Body of pancreas (tissue), 4 donors: ENCODE measurements around the gene LYST.

Experiments
- POLR2A ChIP-seq, 3 donors: fragments of 450-650 bp; IDR thresholded peaks; one replicate each; pipeline ENCODE4 v1.6.1; 2016; ENCODE audit warnings: antibody characterized with exemption in 3 of 3, mild to moderate bottlenecking in 2 of 3
- TF ChIP-seq, protein P1 (sequence below), 7 experiments: fragments of 450-650 bp in 4 of 7; fragments of 200-600 bp in 3 of 7; sonication (generic) in 3 of 7; IDR thresholded peaks; one replicate each; pipeline ENCODE4 v1.5.1; 2016 to 2019; ENCODE audit warnings: antibody characterized with exemption in 7 of 7

DNA sequence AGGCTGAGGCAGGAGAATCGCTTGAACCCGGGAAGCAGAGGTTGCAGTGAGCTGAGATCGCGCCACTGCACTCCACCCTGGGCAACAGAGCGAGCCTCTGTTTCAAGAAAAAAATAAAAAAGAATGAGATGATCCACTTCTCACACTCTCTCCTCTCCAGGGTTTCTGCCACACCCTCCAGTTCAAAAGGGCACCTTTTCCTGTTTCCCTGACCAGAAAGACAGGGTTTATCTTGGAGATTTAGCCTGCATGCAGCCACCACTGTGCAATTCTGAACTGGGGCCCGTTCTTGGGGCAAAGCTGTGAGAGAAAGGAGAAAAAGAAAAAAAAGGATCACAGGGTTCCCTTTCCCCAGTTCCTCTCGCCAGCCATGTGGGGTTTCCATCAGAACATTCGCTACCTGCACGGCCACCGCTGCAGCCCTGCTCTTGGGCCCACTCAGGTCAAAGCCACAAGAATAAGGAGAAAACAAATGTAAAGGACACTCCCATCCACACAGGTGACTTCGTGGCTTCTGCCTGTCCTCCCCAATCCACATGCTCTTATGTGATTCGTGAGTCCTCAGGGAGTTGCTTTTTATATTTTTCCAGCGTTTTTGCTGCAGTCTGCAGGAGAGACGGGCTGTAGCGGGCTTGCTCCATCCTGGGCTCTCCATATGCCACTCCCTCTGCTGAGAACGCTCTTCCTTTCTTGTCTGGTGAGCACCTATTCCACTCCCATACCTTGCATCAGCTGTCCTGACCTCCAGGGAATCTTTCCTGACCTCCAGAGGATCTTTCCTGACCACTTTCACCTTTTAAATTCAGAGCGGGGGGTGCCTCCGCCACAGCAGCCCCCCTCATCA, 243.5 kb downstream of the LYST start:
- no peak for TF ChIP-seq POLR2A (IDR thresholded peaks at IDR 0.05)
- TF ChIP-seq, protein P1, sequence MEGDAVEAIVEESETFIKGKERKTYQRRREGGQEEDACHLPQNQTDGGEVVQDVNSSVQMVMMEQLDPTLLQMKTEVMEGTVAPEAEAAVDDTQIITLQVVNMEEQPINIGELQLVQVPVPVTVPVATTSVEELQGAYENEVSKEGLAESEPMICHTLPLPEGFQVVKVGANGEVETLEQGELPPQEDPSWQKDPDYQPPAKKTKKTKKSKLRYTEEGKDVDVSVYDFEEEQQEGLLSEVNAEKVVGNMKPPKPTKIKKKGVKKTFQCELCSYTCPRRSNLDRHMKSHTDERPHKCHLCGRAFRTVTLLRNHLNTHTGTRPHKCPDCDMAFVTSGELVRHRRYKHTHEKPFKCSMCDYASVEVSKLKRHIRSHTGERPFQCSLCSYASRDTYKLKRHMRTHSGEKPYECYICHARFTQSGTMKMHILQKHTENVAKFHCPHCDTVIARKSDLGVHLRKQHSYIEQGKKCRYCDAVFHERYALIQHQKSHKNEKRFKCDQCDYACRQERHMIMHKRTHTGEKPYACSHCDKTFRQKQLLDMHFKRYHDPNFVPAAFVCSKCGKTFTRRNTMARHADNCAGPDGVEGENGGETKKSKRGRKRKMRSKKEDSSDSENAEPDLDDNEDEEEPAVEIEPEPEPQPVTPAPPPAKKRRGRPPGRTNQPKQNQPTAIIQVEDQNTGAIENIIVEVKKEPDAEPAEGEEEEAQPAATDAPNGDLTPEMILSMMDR (IDR thresholded peaks at IDR 0.05): no peak
